Measurements from ENCODE around the gene SPOPL. TPM values are rescaled to one million over a fixed set of nuclear protein-coding genes. Genes with fewer than 3 reads are reported as not detected.

The SPOPL gene
- polyA plus RNA-seq, 1 of the 3 experiments (the other 2 are of a cell fraction): 4.5 TPM

- CTCF ChIA-PET: no interaction called here
- TF ChIP-seq SIN3A (IDR thresholded peaks at IDR 0.05; ENCODE audit: borderline replicate concordance, low read depth, low read length): no peak
- H3K4me1 ChIP-seq (ENCODE audit: control insufficient read depth in 1 of 2, insufficient read depth in 2 of 2, low read depth in 1 of 2, low read length in 1 of 2): no peaks in the 10 kb centered on the region
Observed at GRCh38 chr2:138618971-138619370, 117.4 kb downstream of the SPOPL start.

GRCh38 chr2:138620431-138620830, 118.9 kb downstream of the SPOPL start:
- TF ChIP-seq IRF3 (IDR thresholded peaks at IDR 0.05; ENCODE audit: low read depth, low read length): no peak
- TF ChIP-seq GABPA (IDR thresholded peaks at IDR 0.05; ENCODE audit: low read depth): no peak
- TF ChIP-seq NFIC (IDR thresholded peaks at IDR 0.05; ENCODE audit: borderline replicate concordance): no peak
- no peak for TF ChIP-seq ELF1 (IDR thresholded peaks at IDR 0.05)
- no peak for TF ChIP-seq MAX (IDR thresholded peaks at IDR 0.05; ENCODE audit: low read depth)
- no peak for TF ChIP-seq YY1 (IDR thresholded peaks at IDR 0.05; ENCODE audit: low read depth)
- no peak for TF ChIP-seq RFX5 (IDR thresholded peaks at IDR 0.05; ENCODE audit: low read length)
- TF ChIP-seq TCF12 (IDR thresholded peaks at IDR 0.05): no peak
- TF ChIP-seq CTCF (IDR thresholded peaks at IDR 0.05): no peak
- no peak for TF ChIP-seq REST (IDR thresholded peaks at IDR 0.05; ENCODE audit: low read depth, low read length)
- Histone ChIP-seq H3K4me3 (ENCODE audit: low read depth in 2 of 2, low read length in 1 of 2) (no peak overlapping the region), H3K9me3 (no peaks in the 10 kb centered on the region), H3K27me3 (ENCODE audit: insufficient read depth) (no peaks in the 10 kb centered on the region), H3K36me3 (replicated peaks in 1 of 2; ENCODE audit: control insufficient read depth in 1 of 2, insufficient read depth in 2 of 2, low read length in 1 of 2) (no peaks in the 10 kb centered on the region), H3K4me1 (ENCODE audit: control insufficient read depth in 1 of 2, insufficient read depth in 2 of 2, low read depth in 1 of 2, low read length in 1 of 2) (no peaks in the 10 kb centered on the region), H3K79me2 (ENCODE audit: insufficient read depth) (no peaks in the 10 kb centered on the region), H3K27ac (ENCODE audit: low read depth in 2 of 2, low read length in 1 of 2) (no peak overlapping the region), H3F3A (replicated peaks; ENCODE audit: insufficient read depth) (no peaks in the 10 kb centered on the region), H3K9ac (no peak overlapping the region), H2AFZ (ENCODE audit: low read depth) (no peak overlapping the region), H3K4me2 (no peak overlapping the region), H3K9me2 (no peaks in the 10 kb centered on the region), H4K20me1 (ENCODE audit: insufficient read depth) (no peaks in the 10 kb centered on the region)
- no peak for DNase-seq
- ChIA-PET CTCF (no interaction called here), POLR2A (no interaction called here)
- WGBS (ENCODE audit: low lambda C conversion rate): 60% methylated on average over 2 of the region's 2 CpGs

More at GRCh38 chr2:138618971-138619370, 117.4 kb downstream of the SPOPL start:
- no peaks in the 10 kb centered on the region for H3K79me2 ChIP-seq (ENCODE audit: insufficient read depth)
- H3K9ac ChIP-seq: no peak overlapping the region
- H3F3A ChIP-seq (replicated peaks; ENCODE audit: insufficient read depth): no peaks in the 10 kb centered on the region
- no peak overlapping the region for H3K27ac ChIP-seq (ENCODE audit: low read depth in 2 of 2, low read length in 1 of 2)
- WGBS (ENCODE audit: low lambda C conversion rate): 78% methylated on average over 3 of the region's 3 CpGs
- H3K9me3 ChIP-seq: no peaks in the 10 kb centered on the region
- DNase-seq: no peak
- no peaks in the 10 kb centered on the region for H3K36me3 ChIP-seq (replicated peaks in 1 of 2; ENCODE audit: control insufficient read depth in 1 of 2, insufficient read depth in 2 of 2, low read length in 1 of 2)
- H3K27me3 ChIP-seq (ENCODE audit: insufficient read depth): no peaks in the 10 kb centered on the region
- no peak overlapping the region for H3K4me2 ChIP-seq
- POLR2A ChIA-PET: no interaction called here
- H3K4me3 ChIP-seq (ENCODE audit: low read depth in 2 of 2, low read length in 1 of 2): no peak overlapping the region
- H4K20me1 ChIP-seq (ENCODE audit: insufficient read depth): no peaks in the 10 kb centered on the region
- no peak overlapping the region for H2AFZ ChIP-seq (ENCODE audit: low read depth)
- no peaks in the 10 kb centered on the region for H3K9me2 ChIP-seq

Measured in SK-N-SH (cell line).